HuH-7 (cell line): Measurements from ENCODE around the gene EEFSEC.

Source experiments
- DNase-seq: peaks from one replicate; pipeline ENCODE4 v3.0.0; 2011; ENCODE audit warnings: low spot score

EEFSEC gene

GRCh38 chr3:128394033-128394432, 240.8 kb downstream of the EEFSEC start:
- no peak for DNase-seq

- DNase-seq: no peak
Observed at GRCh38 chr3:128395046-128395445, 241.8 kb downstream of the EEFSEC start.

- no peak for DNase-seq
Observed at GRCh38 chr3:128395500-128396162, 242.3 kb downstream of the EEFSEC start.

GRCh38 chr3:128397484-128397883, 244.2 kb downstream of the EEFSEC start:
- no peak for DNase-seq

- no peak for DNase-seq
Observed at GRCh38 chr3:128398586-128398985, 245.3 kb downstream of the EEFSEC start.

- DNase-seq: no peak
Observed at GRCh38 chr3:128399221-128399915, 246.1 kb downstream of the EEFSEC start.

GRCh38 chr3:128400671-128401070, 247.4 kb downstream of the EEFSEC start:
- DNase-seq: no peak

- DNase-seq: peak; percentile 60
Observed at GRCh38 chr3:128402319-128402718, 249.0 kb downstream of the EEFSEC start.

GRCh38 chr3:128402998-128403397, 249.7 kb downstream of the EEFSEC start:
- no peak for DNase-seq

GRCh38 chr3:128404276-128405068, 251.2 kb downstream of the EEFSEC start:
- DNase-seq: no peak

- DNase-seq: no peak
Observed at GRCh38 chr3:128405554-128406277, 252.4 kb downstream of the EEFSEC start.

- no peak for DNase-seq
Observed at GRCh38 chr3:128407247-128407646, 254.0 kb downstream of the EEFSEC start.

GRCh38 chr3:128408012-128408692, 254.9 kb downstream of the EEFSEC start:
- DNase-seq: no peak

GRCh38 chr3:128408693-128409623, 255.7 kb downstream of the EEFSEC start:
- DNase-seq: no peak

- no peak for DNase-seq
Observed at GRCh38 chr3:128409624-128410581, 256.6 kb downstream of the EEFSEC start.

- no peak for DNase-seq
Observed at GRCh38 chr3:128410669-128411573, 257.6 kb downstream of the EEFSEC start.

- no peak for DNase-seq
Observed at GRCh38 chr3:128411574-128412064, 258.3 kb downstream of the EEFSEC start.
